H9 (cell line): ENCODE results near the gene NHERF1. TPM values are rescaled to one million over a fixed set of nuclear protein-coding genes. Genes with fewer than 3 reads are reported as not detected.

Experiments used
- DNase-seq: peaks from one replicate; pipeline ENCODE4 v3.0.0-alpha.2; 2017
- H2AFZ ChIP-seq: one replicate; pipeline ENCODE4 v1.6.1; 2013; ENCODE audit warnings: mild to moderate bottlenecking, low read length, control low read depth, moderate library complexity
- H2AK5ac ChIP-seq: 2 replicates; pipeline ENCODE4 v1.6.1; 2013; ENCODE audit warnings: low read length, control low read depth, mixed read lengths; ENCODE audit not compliant: insufficient read length
- H2BK120ac ChIP-seq: one replicate; pipeline ENCODE4 v1.6.1; 2013; ENCODE audit warnings: low read depth, mild to moderate bottlenecking, low read length, control low read depth, inconsistent platforms; ENCODE audit not compliant: poor library complexity, severe bottlenecking
- H2BK12ac ChIP-seq: 2 replicates; pipeline ENCODE4 v1.6.1; 2013; ENCODE audit warnings: low read length, control low read depth, mixed read lengths, low read depth; ENCODE audit not compliant: insufficient read length
- H2BK15ac ChIP-seq: 2 replicates; pipeline ENCODE4 v1.6.1; 2013; ENCODE audit warnings: low read depth, low read length, control low read depth
- H2BK20ac ChIP-seq: one replicate; pipeline ENCODE4 v1.6.1; 2013; ENCODE audit warnings: low read depth, mild to moderate bottlenecking, low read length, control low read depth, inconsistent platforms; ENCODE audit not compliant: poor library complexity, severe bottlenecking
- H2BK5ac ChIP-seq: 2 replicates; pipeline ENCODE4 v1.6.1; 2013; ENCODE audit warnings: low read length, control low read depth, mixed read lengths; ENCODE audit not compliant: insufficient read length
- H3K14ac ChIP-seq: 2 replicates; pipeline ENCODE4 v1.6.1; 2013; ENCODE audit warnings: low read length, control low read depth; ENCODE audit not compliant: insufficient read depth
- H3K18ac ChIP-seq: 2 replicates; pipeline ENCODE4 v1.6.1; 2013; ENCODE audit warnings: low read depth, mild to moderate bottlenecking, mixed read lengths, low read length, control low read depth; ENCODE audit not compliant: insufficient read length
- H3K23ac ChIP-seq: 2 replicates; pipeline ENCODE4 v1.6.1; 2013; ENCODE audit warnings: low read length, control low read depth, mixed read lengths, low read depth; ENCODE audit not compliant: insufficient read length
- H3K23me2 ChIP-seq: 2 replicates; pipeline ENCODE4 v1.6.1; 2013; ENCODE audit warnings: low read depth, mild to moderate bottlenecking, mixed read lengths, low read length, control low read depth; ENCODE audit not compliant: insufficient read length, poor library complexity, severe bottlenecking
- H3K27ac ChIP-seq: 2 replicates; pipeline ENCODE4 v1.5.1; 2013; ENCODE audit warnings: low read length, control low read depth, mixed read lengths, low read depth; ENCODE audit not compliant: insufficient read length
- H3K27me3 ChIP-seq: 2 replicates; pipeline ENCODE4 v1.6.1; 2013; ENCODE audit warnings: low read length, control low read depth, inconsistent platforms; ENCODE audit not compliant: insufficient read depth
- H3K4ac ChIP-seq: 2 replicates; pipeline ENCODE4 v1.6.1; 2013; ENCODE audit warnings: low read depth, mild to moderate bottlenecking, control low read depth, inconsistent platforms, low read length, moderate library complexity
- H3K4me1 ChIP-seq: 2 replicates; pipeline ENCODE4 v1.6.1; 2013; ENCODE audit warnings: low read length, control low read depth, inconsistent platforms; ENCODE audit not compliant: insufficient read depth
- H3K4me2 ChIP-seq: 2 replicates; pipeline ENCODE4 v1.6.1; 2013; ENCODE audit warnings: low read length, control low read depth, mixed read lengths; ENCODE audit not compliant: insufficient read length, insufficient read depth
- H3K56ac ChIP-seq: 2 replicates; pipeline ENCODE4 v1.6.1; 2013; ENCODE audit warnings: low read depth, mild to moderate bottlenecking, mixed read lengths, low read length, control low read depth; ENCODE audit not compliant: insufficient read length
- H3K79me1 ChIP-seq: 2 replicates; pipeline ENCODE4 v1.6.1; 2013; ENCODE audit warnings: low read depth, mild to moderate bottlenecking, moderate library complexity, low read length, control low read depth, inconsistent platforms; ENCODE audit not compliant: insufficient read depth, poor library complexity, severe bottlenecking
- H3K79me2 ChIP-seq: 2 replicates; pipeline ENCODE4 v1.6.1; 2013; ENCODE audit warnings: low read length, control low read depth, inconsistent platforms; ENCODE audit not compliant: insufficient read depth
- H3K9ac ChIP-seq: 2 replicates; pipeline ENCODE4 v1.6.1; 2013; ENCODE audit warnings: low read length, control low read depth, mixed read lengths; ENCODE audit not compliant: insufficient read length; ENCODE audit errors: extremely low read depth
- H3K9me3 ChIP-seq: one replicate; pipeline ENCODE4 v1.6.1; 2013; ENCODE audit warnings: low read depth, low read length, inconsistent platforms; ENCODE audit not compliant: control insufficient read depth
- H3T11ph ChIP-seq: one replicate; pipeline ENCODE4 v1.6.1; 2013; ENCODE audit warnings: mild to moderate bottlenecking, low read length, control low read depth, inconsistent platforms
- H4K20me1 ChIP-seq: one replicate; pipeline ENCODE4 v1.6.1; 2013; ENCODE audit not compliant: control insufficient read depth, insufficient read length, insufficient read depth
- H4K5ac ChIP-seq: 2 replicates; pipeline ENCODE4 v1.6.1; 2013; ENCODE audit warnings: low read depth, mild to moderate bottlenecking, mixed read lengths, low read length, control low read depth; ENCODE audit not compliant: insufficient read length
- H4K8ac ChIP-seq: replicated peaks from 2 replicates; pipeline ENCODE4 v1.6.1; 2013; ENCODE audit warnings: low read length, control low read depth, mixed read lengths, low read depth; ENCODE audit not compliant: insufficient read length
- H4K91ac ChIP-seq: 2 replicates; pipeline ENCODE4 v1.6.1; 2013; ENCODE audit warnings: low read depth, mild to moderate bottlenecking, moderate library complexity, mixed read lengths, low read length, control low read depth; ENCODE audit not compliant: insufficient read length
- H3K27ac Mint-ChIP-seq, 3 experiments: 2 replicates in 2 of 3; 3 replicates in 1 of 3; pipeline ENCODE4 v1.8.0; 2020 to 2021; ENCODE audit warnings: mixed read lengths in 3 of 3, mild to moderate bottlenecking in 1 of 3, moderate library complexity in 1 of 3
- H3K27me3 Mint-ChIP-seq: 2 replicates; pipeline ENCODE4 v1.8.0; 2021; ENCODE audit warnings: low read depth, mild to moderate bottlenecking, moderate library complexity, mixed read lengths
- H3K36me3 Mint-ChIP-seq, 3 experiments: 2 replicates in 2 of 3; 3 replicates in 1 of 3; pipeline ENCODE4 v1.8.0; 2020 to 2021; ENCODE audit warnings: low read depth in 3 of 3, mixed read lengths in 3 of 3; ENCODE audit not compliant: insufficient read depth in 1 of 3
- H3K4me1 Mint-ChIP-seq, 2 experiments: 2 replicates each; pipeline ENCODE4 v1.8.0; 2020; ENCODE audit warnings: mixed read lengths in 2 of 2
- H3K4me3 Mint-ChIP-seq, 2 experiments: 2 replicates in 1 of 2; 3 replicates in 1 of 2; pipeline ENCODE4 v1.8.0; 2020 to 2021; ENCODE audit warnings: mild to moderate bottlenecking in 2 of 2, mixed read lengths in 2 of 2, moderate library complexity in 1 of 2
- H3K9me3 Mint-ChIP-seq, 2 experiments: 2 replicates in 1 of 2; 3 replicates in 1 of 2; pipeline ENCODE4 v1.8.0; 2020; ENCODE audit warnings: mild to moderate bottlenecking in 2 of 2, mixed read lengths in 2 of 2, moderate library complexity in 1 of 2
- CTCF ChIP-seq: fragments of 200-600 bp; sonication (generic); conservative IDR thresholded peaks from 3 replicates; pipeline ENCODE4 v1.8.0; 2021; ENCODE audit warnings: antibody characterized with exemption, mild to moderate bottlenecking
- WGBS: extraction: QIAGEN DNeasy Blood & Tissue Kit; methylation state at CpG from one replicate; pipeline ENCODE4 v1.1.7; 2013; ENCODE audit warnings: missing lambda C conversion rate, low lambda C conversion rate, mixed read lengths; ENCODE audit not compliant: insufficient read length; ENCODE audit errors: extremely low coverage; 5-methylcytosine and 5-hydroxymethylcytosine counted together
- total RNA-seq: library from RNA; stranded (reverse); gene quantifications from 2 replicates; pipeline ENCODE4 v1.2.1, GENCODE V29; 2021

Gene NHERF1
- total RNA-seq, 1 experiment from 2014 or later: 74.4 TPM

DNA sequence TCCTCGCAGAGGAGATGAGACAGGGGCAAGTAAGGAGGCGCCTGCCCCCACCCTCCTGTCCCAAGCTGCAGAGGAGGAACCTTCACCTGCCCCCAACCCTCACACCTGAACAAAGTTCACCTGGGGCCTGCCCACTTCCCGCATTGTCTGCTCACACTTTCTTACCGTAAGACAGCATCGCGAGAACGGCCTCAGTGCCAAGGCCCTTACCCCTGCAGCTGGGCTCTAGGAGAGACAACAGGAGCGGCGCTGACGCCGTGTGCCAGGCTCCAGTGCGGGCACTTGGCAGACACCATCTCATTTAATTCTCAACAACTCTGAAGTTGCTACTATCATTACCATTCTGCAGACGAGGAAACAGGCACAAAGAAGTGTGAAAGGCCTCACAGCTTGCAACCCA, 23.6 kb downstream of the NHERF1 start:
- H3K27me3 ChIP-seq: no peaks in the 10 kb centered on the region
- no peak overlapping the region for H2AK5ac ChIP-seq
- no peak overlapping the region for H2BK5ac ChIP-seq
- no peaks in the 10 kb centered on the region for H3K9me3 ChIP-seq
- no peak overlapping the region for H3K4ac ChIP-seq
- no peaks in the 10 kb centered on the region for H3K79me2 ChIP-seq
- no peaks in the 10 kb centered on the region for H4K20me1 ChIP-seq
- no peak overlapping the region for H4K91ac ChIP-seq
- H2BK12ac ChIP-seq: no peak overlapping the region
- H3K27ac Mint-ChIP-seq: no peak overlapping the region
- H3K27me3 Mint-ChIP-seq: no peaks in the 10 kb centered on the region
- no peak overlapping the region for H3K4me2 ChIP-seq
- peaks cover 27 to 60% (median 55%) of the 10 kb centered on the region in 3 experiments; a peak in 6 of 7 replicates for H3K36me3 Mint-ChIP-seq
- no peak overlapping the region for H3T11ph ChIP-seq
- H3K79me1 ChIP-seq: no peaks in the 10 kb centered on the region
- DNase-seq: no peak
- H3K4me3 Mint-ChIP-seq: no peak overlapping the region
- TF ChIP-seq CTCF: no peak
- no peak overlapping the region for H3K14ac ChIP-seq
- H3K23me2 ChIP-seq: peaks cover 10% of the 10 kb centered on the region
- H4K5ac ChIP-seq: no peak overlapping the region
- H2BK20ac ChIP-seq: no peak overlapping the region
- H3K9me3 Mint-ChIP-seq: no peaks in the 10 kb centered on the region
- no peak overlapping the region for H3K9ac ChIP-seq
- no peak overlapping the region for H3K23ac ChIP-seq
- no CpG with 5 or more reads among the region's 13 CpGs for WGBS
- no peak overlapping the region for H2BK15ac ChIP-seq
- H2AFZ ChIP-seq: no peak overlapping the region
- no peak overlapping the region for H3K18ac ChIP-seq
- H3K56ac ChIP-seq: no peak overlapping the region
- no peak overlapping the region for H2BK120ac ChIP-seq
- peaks cover 9 to 28% of the 10 kb centered on the region in 2 experiments for H3K4me1 Mint-ChIP-seq
- no peaks in the 10 kb centered on the region; the same call in 1 of the 2 replicates for H3K4me1 ChIP-seq
- H3K27ac ChIP-seq: no peak overlapping the region
- H4K8ac ChIP-seq: no peak overlapping the region
